Omental fat pad (tissue), 4 donors: ENCODE measurements around the gene EPB41L1. TPM values are rescaled to one million over a fixed set of nuclear protein-coding genes. Genes with fewer than 3 reads are reported as not detected.

Experiments
- ATAC-seq: fragments of 150-250 bp; one replicate; pipeline ENCODE4 v1.9.1; 2016; ENCODE audit warnings: mild to moderate bottlenecking, moderate library complexity; ENCODE audit not compliant: low FRiP score
- DNase-seq: peaks from one replicate; pipeline ENCODE4 v3.0.0-alpha.2; 2019; ENCODE audit warnings: low spot score
- total RNA-seq, 4 donors: library from RNA; depleted of rRNA; stranded (reverse); fragments of >200 nt; gene quantifications; one replicate each; pipeline ENCODE4 v1.1.0, GENCODE V29; 2016
- TF ChIP-seq, protein P1 (sequence below), 3 donors: fragments of 450-650 bp; IDR thresholded peaks; one replicate each; pipeline ENCODE4 v1.5.1; 2016 to 2017; ENCODE audit warnings: antibody characterized with exemption in 3 of 3, mild to moderate bottlenecking in 3 of 3, moderate library complexity in 2 of 3

Gene EPB41L1
- total RNA-seq, 4 donors from 2014 or later = 27.4 to 55.5 (median 46.0) TPM

DNA sequence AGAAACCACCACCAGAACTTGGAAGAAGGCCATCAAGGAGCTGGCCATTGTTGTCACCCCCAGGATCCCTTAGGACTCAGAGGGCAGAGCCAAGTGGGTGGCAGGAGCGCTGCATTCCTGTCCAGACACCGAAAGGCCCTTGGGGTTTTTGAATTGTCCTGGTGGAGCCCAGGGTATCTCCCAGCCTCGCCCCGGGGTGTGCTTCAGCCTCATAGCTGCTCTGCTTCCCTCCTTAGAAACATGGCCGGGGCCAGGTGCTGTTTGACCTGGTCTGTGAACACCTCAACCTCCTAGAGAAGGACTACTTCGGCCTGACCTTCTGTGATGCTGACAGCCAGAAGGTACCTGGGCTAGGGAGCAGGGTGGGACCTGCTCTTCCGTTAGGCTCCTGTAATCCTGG, 23.2 kb downstream of the EPB41L1 start:
- ATAC-seq (no peak), DNase-seq (no peak)
- TF ChIP-seq, protein P1, sequence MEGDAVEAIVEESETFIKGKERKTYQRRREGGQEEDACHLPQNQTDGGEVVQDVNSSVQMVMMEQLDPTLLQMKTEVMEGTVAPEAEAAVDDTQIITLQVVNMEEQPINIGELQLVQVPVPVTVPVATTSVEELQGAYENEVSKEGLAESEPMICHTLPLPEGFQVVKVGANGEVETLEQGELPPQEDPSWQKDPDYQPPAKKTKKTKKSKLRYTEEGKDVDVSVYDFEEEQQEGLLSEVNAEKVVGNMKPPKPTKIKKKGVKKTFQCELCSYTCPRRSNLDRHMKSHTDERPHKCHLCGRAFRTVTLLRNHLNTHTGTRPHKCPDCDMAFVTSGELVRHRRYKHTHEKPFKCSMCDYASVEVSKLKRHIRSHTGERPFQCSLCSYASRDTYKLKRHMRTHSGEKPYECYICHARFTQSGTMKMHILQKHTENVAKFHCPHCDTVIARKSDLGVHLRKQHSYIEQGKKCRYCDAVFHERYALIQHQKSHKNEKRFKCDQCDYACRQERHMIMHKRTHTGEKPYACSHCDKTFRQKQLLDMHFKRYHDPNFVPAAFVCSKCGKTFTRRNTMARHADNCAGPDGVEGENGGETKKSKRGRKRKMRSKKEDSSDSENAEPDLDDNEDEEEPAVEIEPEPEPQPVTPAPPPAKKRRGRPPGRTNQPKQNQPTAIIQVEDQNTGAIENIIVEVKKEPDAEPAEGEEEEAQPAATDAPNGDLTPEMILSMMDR (IDR thresholded peaks at IDR 0.05) = no peak

DNA sequence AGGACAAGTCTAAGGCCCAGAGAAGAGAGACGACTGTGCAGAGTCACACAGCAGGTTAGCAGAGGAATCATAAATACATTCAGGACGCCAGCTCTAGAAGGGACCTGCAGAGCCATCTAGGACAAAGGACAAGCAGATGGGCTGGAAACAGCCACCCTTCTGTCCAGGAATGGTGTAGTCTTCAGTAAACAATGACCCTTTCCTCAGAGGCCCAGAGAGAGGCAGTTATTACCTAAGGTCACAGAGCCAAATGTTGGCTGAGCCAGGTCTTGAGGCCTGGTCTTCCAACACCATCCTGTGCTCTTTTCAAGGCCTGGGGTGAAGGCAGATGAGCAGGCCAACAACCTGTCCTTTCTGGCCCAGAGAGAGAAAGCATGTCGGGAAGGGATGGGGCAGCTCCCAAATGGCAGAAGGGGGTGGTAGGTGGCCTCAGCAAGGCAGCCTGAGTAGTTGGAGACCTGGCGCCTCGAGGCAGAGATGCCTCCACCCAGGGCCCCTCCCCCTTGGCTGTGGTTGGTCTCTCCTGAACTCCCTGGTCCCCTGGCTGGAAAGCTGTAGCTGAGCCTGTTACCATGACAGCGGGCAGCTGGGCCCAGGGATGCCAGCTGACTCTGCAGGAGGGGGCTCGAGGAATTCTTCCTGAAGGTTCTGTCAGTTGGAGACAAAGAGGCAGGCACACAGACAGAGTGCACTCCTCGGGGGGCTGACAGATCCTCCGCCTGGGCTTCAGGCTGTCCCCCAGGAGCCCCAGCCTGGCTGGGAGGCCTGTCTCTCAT, 24.8 kb downstream of the EPB41L1 start:
- TF ChIP-seq, protein P1 (IDR thresholded peaks at IDR 0.05) = no peak
- DNase-seq (no peak), ATAC-seq (no peak)

DNA sequence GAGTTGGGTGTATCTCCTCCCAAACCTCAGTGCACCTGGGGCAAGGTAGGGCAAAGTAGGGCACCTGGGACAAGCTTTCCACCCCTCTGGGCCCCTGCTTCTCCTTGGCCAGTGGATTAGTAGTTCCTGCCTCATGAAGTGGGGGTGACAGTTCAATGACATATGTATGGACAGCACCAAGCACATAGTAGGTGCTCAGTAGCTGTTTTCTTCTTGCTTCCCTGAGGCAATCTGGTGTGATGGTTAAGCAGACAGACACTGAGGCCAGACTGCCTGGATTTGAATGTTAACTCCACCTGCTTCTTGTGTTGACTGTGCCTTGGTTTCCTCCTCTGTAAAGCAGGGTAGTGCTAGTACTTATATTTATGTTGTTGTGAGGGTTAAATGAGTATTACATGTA, 25.8 kb downstream of the EPB41L1 start:
- ATAC-seq = no peak
- no peak for DNase-seq
- TF ChIP-seq, protein P1 (IDR thresholded peaks at IDR 0.05) = no peak

DNA sequence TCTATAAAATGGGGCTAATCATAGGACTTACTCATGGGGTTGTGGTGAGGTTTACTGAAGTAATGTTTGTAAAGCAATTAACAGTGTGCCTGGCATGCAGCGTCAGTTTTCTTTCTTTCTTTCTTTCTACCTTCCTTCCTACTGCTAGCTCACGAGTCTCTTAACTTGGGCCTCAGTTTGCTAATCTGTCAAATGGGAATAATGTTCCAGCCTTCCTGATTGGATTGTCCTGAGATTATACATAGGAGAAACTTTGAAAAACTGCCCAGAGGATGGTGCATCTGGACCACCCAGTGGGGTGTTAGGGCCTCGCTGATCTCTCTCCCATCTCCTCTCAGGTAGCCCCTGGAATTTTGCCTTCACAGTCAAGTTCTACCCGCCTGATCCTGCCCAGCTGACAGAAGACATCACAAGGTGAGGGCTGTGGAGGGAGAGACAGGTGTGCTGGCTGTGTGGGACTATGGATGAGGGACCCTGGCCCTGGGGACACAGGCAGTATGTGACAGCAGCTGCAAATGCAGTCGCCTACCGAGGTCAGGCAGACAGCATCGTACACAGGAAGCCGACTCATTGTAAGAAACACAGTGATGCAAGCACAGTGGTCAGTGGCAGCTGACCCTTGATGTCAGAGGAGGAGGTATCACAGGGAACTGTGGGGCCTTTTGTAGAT, 27.5 kb downstream of the EPB41L1 start:
- DNase-seq (no peak), ATAC-seq (no peak)
- TF ChIP-seq, protein P1 (IDR thresholded peaks at IDR 0.05) = no peak

DNA sequence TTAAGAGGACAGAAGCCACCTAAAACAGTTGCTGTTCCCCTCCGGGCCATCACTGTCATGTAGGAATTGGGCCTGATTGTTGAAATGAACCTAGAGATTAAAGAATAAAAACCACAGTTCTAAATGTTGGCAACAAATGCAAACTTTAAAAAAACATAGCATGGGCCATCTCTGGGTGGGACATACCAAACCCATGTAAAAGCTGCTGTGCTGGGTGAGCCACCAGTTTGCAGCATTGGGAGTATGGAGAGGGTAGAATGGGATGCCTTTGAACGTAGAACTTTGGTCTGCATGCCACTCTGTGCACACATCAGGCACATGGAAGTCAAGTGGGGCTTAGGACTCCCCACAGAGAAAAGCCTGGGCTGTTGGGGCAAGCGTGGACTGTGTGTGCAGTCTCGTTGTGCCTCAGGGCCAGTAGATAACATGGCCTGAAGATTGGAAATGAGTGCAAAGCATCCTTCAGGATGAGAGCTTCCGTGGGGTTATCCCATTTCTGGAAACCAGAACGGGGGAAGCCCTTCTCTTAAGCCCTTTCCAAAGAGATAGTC, 28.1 kb downstream of the EPB41L1 start:
- DNase-seq (no peak), ATAC-seq (no peak)
- TF ChIP-seq, protein P1 (IDR thresholded peaks at IDR 0.05) = no peak

DNA sequence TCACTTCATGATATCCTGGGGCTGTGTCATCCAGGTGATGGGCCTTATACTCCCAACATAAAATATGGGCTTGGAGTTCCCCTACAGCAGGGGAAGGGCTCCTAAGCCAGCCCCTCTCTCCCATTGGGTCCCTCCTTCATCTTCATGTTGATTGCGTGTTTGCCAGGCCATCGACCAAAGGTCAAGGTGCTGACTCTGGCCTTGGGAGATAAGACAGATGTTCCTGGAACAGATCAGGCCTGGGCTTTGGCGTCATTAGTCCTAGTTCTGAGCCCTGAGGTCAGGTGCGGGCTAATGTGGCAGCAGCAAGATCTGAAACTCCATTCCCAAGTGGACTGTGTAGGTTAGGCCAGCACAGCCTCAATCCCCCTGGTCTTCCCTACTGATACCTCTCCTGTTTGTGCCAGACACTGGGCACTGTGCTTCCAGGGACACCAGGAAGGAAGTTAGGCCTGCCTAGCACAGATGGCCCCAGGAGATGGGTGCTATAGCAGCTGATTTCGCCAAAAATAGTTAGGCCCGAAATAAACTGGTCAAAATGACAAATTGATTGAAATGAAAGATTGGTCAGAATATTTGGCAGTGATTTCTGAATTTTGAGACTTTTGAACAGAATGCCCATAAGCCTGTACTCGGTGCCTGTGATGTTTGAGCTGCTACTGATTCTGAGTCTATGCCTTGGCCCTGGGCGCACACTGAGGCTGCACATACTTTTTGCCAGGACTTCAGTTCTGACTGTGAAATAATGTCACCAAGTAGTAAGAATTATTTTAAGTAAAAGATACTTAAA, 28.8 kb downstream of the EPB41L1 start:
- ATAC-seq = no peak

More for the DNA sequence above, 28.8 kb downstream of the EPB41L1 start:
- TF ChIP-seq, protein P1 (IDR thresholded peaks at IDR 0.05) = no peak
- no peak for DNase-seq
